Ishikawa (cell line): ENCODE results near the gene ATXN1L.

Experiments used
- CEBPB ChIP-seq: IDR thresholded peaks from 2 replicates; pipeline ENCODE4 v1.6.1; 2012
- CREB1 ChIP-seq: IDR thresholded peaks from 2 replicates; pipeline ENCODE4 v1.6.1; 2012; ENCODE audit warnings: low read depth
- EGR1 ChIP-seq: IDR thresholded peaks from 2 replicates; pipeline ENCODE4 v1.6.1; 2012
- EP300 ChIP-seq: IDR thresholded peaks from 2 replicates; pipeline ENCODE4 v1.6.1; 2012; ENCODE audit warnings: borderline replicate concordance
- FOXM1 ChIP-seq: IDR thresholded peaks from 2 replicates; pipeline ENCODE4 v1.6.1; 2012; ENCODE audit warnings: low read depth, borderline replicate concordance
- MAX ChIP-seq: IDR thresholded peaks from 2 replicates; pipeline ENCODE4 v1.6.1; 2012
- NFIC ChIP-seq: IDR thresholded peaks from 2 replicates; pipeline ENCODE4 v1.6.1; 2012
- RAD21 ChIP-seq: IDR thresholded peaks from 2 replicates; pipeline ENCODE4 v1.6.1; 2012; ENCODE audit warnings: low read depth
- TAF1 ChIP-seq: IDR thresholded peaks from 2 replicates; pipeline ENCODE4 v1.6.1; 2012; ENCODE audit warnings: low read depth, mild to moderate bottlenecking
- TCF12 ChIP-seq: IDR thresholded peaks from 2 replicates; pipeline ENCODE4 v1.6.1; 2012; ENCODE audit warnings: low read depth
- TEAD4 ChIP-seq: IDR thresholded peaks from 2 replicates; pipeline ENCODE4 v1.6.1; 2012
- YY1 ChIP-seq: IDR thresholded peaks from 2 replicates; pipeline ENCODE4 v1.6.1; 2012; ENCODE audit warnings: low read depth
- ZBTB7A ChIP-seq: IDR thresholded peaks from 2 replicates; pipeline ENCODE4 v1.6.1; 2012; ENCODE audit warnings: low read depth
- TF ChIP-seq, protein P1 (sequence below): IDR thresholded peaks from 2 replicates; pipeline ENCODE4 v1.6.1; 2012; ENCODE audit warnings: low read depth, mild to moderate bottlenecking
- TF ChIP-seq, protein P2 (sequence below): IDR thresholded peaks from 2 replicates; pipeline ENCODE4 v1.6.1; 2012

ATXN1L gene

GRCh38 chr16:71808593-71809459 is 37.0 kb upstream of the ATXN1L start, which contains the start of gene AP1G1:
AP1G1 (minus strand) TSS chr16:71808834; CDS start chr16:71789479, 19,355 bp downstream.
- TF ChIP-seq ZBTB7A (no peak), FOXM1 (peak; percentile 49; the same call in 1 of the 2 replicates), TEAD4 (no peak), NFIC (peak; percentile 54), TCF12 (peak; percentile 41; the same call in 1 of the 2 replicates), TAF1 (peak; percentile 95), RAD21 (no peak), YY1 (peak; percentile 98), MAX (no peak; the same call in 1 of the 2 replicates), EGR1 (peak; percentile 61), CEBPB (no peak), EP300 (peak; percentile 28; the same call in 1 of the 2 replicates), CREB1 (peak; percentile 97)
- TF ChIP-seq, protein P1, sequence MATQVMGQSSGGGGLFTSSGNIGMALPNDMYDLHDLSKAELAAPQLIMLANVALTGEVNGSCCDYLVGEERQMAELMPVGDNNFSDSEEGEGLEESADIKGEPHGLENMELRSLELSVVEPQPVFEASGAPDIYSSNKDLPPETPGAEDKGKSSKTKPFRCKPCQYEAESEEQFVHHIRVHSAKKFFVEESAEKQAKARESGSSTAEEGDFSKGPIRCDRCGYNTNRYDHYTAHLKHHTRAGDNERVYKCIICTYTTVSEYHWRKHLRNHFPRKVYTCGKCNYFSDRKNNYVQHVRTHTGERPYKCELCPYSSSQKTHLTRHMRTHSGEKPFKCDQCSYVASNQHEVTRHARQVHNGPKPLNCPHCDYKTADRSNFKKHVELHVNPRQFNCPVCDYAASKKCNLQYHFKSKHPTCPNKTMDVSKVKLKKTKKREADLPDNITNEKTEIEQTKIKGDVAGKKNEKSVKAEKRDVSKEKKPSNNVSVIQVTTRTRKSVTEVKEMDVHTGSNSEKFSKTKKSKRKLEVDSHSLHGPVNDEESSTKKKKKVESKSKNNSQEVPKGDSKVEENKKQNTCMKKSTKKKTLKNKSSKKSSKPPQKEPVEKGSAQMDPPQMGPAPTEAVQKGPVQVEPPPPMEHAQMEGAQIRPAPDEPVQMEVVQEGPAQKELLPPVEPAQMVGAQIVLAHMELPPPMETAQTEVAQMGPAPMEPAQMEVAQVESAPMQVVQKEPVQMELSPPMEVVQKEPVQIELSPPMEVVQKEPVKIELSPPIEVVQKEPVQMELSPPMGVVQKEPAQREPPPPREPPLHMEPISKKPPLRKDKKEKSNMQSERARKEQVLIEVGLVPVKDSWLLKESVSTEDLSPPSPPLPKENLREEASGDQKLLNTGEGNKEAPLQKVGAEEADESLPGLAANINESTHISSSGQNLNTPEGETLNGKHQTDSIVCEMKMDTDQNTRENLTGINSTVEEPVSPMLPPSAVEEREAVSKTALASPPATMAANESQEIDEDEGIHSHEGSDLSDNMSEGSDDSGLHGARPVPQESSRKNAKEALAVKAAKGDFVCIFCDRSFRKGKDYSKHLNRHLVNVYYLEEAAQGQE: 0 out of 2 replicates have a peak, but pooled peaks have one; percentile 12
- TF ChIP-seq, protein P2, sequence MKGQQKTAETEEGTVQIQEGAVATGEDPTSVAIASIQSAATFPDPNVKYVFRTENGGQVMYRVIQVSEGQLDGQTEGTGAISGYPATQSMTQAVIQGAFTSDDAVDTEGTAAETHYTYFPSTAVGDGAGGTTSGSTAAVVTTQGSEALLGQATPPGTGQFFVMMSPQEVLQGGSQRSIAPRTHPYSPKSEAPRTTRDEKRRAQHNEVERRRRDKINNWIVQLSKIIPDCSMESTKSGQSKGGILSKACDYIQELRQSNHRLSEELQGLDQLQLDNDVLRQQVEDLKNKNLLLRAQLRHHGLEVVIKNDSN: no peak; the same call in 1 of the 2 replicates

GRCh38 chr16:71811261-71811803 is 34.4 kb upstream of the ATXN1L start:
- no peak for TF ChIP-seq MAX

GRCh38 chr16:71826533-71827017 is 19.2 kb upstream of the ATXN1L start:
- no peak for TF ChIP-seq ZBTB7A
- TF ChIP-seq TAF1: no peak
- TF ChIP-seq RAD21: no peak
- TF ChIP-seq YY1: no peak

DNA sequence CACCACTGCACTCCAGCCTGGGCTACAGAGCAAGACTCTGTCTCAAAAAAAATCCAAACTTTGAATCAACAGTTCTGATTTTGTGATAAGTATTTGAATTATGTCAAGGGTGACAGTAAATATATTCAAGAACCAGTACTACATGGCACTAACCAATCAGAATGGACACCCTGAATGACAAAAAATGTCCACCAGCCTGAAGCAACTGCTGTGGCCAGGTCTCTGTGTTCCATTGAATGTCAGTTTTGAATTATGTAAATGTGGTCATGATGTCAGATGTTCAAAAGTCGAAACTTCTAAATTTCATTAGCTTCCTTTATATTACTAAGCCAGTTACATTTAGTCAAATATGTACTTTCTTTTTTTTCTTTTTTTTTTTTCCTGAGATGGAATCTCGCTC is 15.4 kb upstream of the ATXN1L start:
- no peak for TF ChIP-seq FOXM1
- TF ChIP-seq MAX: no peak
- TF ChIP-seq, protein P1: no peak
- TF ChIP-seq TAF1: no peak
- TF ChIP-seq ZBTB7A: no peak
- no peak for TF ChIP-seq YY1
- TF ChIP-seq EGR1: no peak
- TF ChIP-seq TEAD4: no peak
- TF ChIP-seq EP300: no peak
- TF ChIP-seq, protein P2: no peak
- no peak for TF ChIP-seq RAD21
- no peak for TF ChIP-seq NFIC
- no peak for TF ChIP-seq TCF12
- TF ChIP-seq CEBPB: no peak
- no peak for TF ChIP-seq CREB1

DNA sequence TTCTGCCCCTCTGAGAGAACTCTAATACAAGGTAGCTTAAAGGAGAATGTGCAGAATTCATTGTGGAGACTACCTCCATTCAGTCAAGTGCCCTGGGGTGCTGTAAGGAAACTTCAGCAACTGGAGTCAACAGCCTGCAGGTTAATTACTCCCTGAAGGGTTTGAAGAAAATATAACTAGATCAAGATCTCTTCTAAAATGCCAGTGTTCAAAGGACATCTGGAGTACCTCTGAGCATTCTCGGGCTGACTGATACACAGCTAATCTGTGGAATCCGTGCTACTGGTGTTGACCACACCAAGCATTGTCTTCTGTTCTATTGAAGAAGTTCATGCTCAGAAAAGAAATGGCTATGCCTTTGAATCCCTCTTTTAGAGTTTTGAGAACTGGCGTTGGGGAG is 11.5 kb upstream of the ATXN1L start:
- TF ChIP-seq RAD21: no peak
- no peak for TF ChIP-seq FOXM1
- TF ChIP-seq TEAD4: no peak
- TF ChIP-seq YY1: no peak
- TF ChIP-seq TCF12: no peak
- TF ChIP-seq CEBPB: no peak
- no peak for TF ChIP-seq EP300
- TF ChIP-seq MAX: no peak
- TF ChIP-seq, protein P1: no peak
- TF ChIP-seq, protein P2: no peak
- TF ChIP-seq ZBTB7A: no peak
- TF ChIP-seq NFIC: no peak
- TF ChIP-seq TAF1: no peak
- no peak for TF ChIP-seq EGR1
- TF ChIP-seq CREB1: no peak
